GM06990 (cell line): ENCODE results near the gene RALGPS2.

Experiments
- DNase-seq: peaks from one replicate; pipeline ENCODE4 v3.0.0-alpha.2; 2011; ENCODE audit not compliant: insufficient read length; ENCODE audit errors: extremely low read depth
- H3K27me3 ChIP-seq: replicated peaks from 2 replicates; pipeline ENCODE4 v1.6.0; 2011; ENCODE audit warnings: low read length; ENCODE audit not compliant: control insufficient read depth, insufficient read depth
- H3K36me3 ChIP-seq: 2 replicates; pipeline ENCODE4 v1.5.1; 2011; ENCODE audit warnings: low read length; ENCODE audit not compliant: control insufficient read depth, insufficient read depth
- H3K4me3 ChIP-seq: replicated peaks from 2 replicates; pipeline ENCODE4 v1.5.1; 2011; ENCODE audit warnings: low read depth, mild to moderate bottlenecking, control low read depth, low read length
- TF ChIP-seq, protein P1 (sequence below): IDR thresholded peaks from 2 replicates; pipeline ENCODE4 v1.5.1; 2011; ENCODE audit warnings: low read length, control low read depth, mild to moderate bottlenecking, inconsistent platforms; ENCODE audit not compliant: insufficient read depth, poor library complexity, severe bottlenecking

Gene RALGPS2

DNA sequence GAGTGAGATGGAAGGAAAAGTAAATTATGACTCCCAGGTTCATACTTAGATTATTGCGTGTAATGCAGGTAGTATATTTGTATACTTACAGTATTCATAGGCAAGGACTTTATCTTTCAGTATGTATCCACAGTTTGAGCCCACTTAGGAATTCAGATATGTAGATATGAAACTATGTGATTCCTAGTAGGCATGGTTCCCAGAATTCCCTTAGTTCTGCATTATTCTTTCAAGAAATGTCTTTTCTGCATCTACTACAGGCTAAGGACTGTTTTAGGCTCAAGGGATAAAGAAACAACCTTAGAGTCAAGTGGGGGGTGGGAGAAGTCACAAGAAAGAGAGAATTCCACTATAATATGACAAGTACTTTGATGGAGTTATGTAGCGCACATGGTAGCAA lies 132.1 kb downstream of the RALGPS2 start:
- TF ChIP-seq, protein P1, sequence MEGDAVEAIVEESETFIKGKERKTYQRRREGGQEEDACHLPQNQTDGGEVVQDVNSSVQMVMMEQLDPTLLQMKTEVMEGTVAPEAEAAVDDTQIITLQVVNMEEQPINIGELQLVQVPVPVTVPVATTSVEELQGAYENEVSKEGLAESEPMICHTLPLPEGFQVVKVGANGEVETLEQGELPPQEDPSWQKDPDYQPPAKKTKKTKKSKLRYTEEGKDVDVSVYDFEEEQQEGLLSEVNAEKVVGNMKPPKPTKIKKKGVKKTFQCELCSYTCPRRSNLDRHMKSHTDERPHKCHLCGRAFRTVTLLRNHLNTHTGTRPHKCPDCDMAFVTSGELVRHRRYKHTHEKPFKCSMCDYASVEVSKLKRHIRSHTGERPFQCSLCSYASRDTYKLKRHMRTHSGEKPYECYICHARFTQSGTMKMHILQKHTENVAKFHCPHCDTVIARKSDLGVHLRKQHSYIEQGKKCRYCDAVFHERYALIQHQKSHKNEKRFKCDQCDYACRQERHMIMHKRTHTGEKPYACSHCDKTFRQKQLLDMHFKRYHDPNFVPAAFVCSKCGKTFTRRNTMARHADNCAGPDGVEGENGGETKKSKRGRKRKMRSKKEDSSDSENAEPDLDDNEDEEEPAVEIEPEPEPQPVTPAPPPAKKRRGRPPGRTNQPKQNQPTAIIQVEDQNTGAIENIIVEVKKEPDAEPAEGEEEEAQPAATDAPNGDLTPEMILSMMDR: no peak
- DNase-seq: no peak
- H3K4me3 ChIP-seq: no peak overlapping the region
- H3K27me3 ChIP-seq: no peaks in the 10 kb centered on the region
- no peaks in the 10 kb centered on the region for H3K36me3 ChIP-seq

DNA sequence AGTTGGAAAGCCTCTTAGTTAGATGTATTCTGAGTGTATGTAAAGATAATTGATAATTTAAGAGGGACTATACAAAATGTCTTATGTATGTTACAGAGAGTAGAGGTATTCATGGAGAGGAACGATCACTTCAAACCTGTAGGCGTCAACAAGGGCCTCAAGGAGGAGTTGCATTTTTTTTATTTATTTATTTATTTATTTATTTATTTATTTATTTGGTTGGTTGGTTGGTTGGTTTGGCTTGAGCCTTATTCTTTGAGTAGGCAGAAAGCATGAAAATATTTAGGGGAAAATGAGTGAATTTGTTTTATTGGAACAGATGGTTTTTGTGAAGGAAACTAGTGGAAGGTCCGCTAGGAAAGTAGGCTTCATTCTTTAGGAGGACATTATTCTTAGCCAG lies 137.4 kb downstream of the RALGPS2 start:
- Histone ChIP-seq H3K27me3 (no peaks in the 10 kb centered on the region), H3K4me3 (no peak overlapping the region), H3K36me3 (no peaks in the 10 kb centered on the region)
- TF ChIP-seq, protein P1: no peak
- DNase-seq: no peak

DNA sequence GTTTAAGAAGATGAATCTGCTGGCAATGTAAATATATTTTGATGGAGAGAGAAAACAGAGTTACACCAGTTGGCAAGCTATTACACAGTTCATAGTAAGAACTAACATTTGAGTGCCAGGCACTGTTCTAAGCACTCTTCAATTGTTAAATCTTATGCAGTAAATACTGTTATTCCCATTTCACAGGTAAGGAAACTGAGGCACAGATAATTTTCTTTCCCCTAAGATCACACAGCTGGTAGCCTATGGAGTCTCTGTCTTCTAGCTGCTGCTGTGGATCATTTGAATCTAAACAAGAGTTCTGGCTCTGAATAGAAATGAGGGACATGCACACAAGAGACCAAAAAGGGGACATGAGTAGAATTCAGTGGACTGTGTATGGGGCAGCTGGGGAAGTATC lies 137.8 kb downstream of the RALGPS2 start:
- DNase-seq: no peak
- Histone ChIP-seq H3K36me3 (no peaks in the 10 kb centered on the region), H3K4me3 (no peak overlapping the region), H3K27me3 (no peaks in the 10 kb centered on the region)
- TF ChIP-seq, protein P1: no peak

DNA sequence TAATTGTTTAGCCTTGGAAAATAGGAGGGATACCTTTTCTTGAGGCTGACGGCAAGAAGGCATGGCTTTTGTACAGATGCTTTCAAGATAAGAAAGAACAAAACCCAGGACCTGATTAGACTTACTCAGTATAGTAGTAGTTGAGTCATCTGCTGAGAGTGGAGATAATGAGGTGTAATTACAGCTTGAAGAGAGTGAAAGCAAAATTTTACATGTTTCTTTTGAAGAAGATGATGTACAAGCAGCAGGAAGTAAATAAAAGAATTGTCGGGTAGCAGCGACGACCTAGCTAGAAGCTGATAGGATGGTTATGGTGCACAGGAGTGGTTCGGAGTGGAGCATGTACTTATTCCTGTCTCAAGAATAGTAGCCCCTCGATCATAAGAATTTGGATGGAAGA lies 139.3 kb downstream of the RALGPS2 start:
- Histone ChIP-seq H3K36me3 (no peaks in the 10 kb centered on the region), H3K4me3 (no peak overlapping the region), H3K27me3 (no peaks in the 10 kb centered on the region)
- TF ChIP-seq, protein P1: no peak
- no peak for DNase-seq

DNA sequence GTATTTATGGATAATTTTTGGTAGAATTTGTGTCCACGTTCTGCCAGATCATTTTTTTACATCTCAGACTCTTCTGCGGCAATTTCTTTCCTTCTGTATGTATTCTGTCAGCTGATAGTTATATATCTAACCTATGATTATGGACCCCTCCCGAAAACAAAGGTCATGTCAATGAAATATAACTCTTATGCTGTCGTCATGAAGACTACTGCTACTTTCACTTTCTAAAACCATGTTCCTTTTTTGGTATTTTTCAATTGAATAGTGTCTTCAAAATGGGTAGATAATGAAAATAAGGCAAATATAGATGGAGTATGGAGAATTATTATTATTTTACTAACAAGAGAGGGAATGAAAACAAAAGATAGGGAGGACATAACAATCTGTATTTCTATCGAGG lies 142.6 kb downstream of the RALGPS2 start:
- Histone ChIP-seq H3K36me3 (no peaks in the 10 kb centered on the region), H3K27me3 (no peaks in the 10 kb centered on the region), H3K4me3 (no peak overlapping the region)
- TF ChIP-seq, protein P1: no peak
- no peak for DNase-seq

DNA sequence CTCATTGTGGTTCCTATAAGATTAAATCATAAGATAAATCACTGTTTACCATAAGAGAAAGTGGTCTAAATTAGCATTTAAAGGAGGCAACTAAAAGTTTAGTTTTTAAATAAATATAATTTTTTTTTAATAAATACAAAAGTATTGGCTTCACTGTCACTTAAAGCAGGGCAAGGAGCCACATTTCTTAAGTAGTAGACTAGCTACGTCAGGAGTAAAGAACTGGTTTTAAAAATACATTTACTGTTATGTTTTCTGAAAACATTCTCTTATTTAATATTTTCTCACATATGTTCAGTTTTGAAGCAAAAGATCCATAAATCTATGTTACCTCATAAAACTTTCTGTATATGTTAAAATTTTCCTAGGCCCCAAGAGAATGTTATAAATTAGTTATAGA lies 143.7 kb downstream of the RALGPS2 start:
- no peak overlapping the region for H3K4me3 ChIP-seq
- no peaks in the 10 kb centered on the region for H3K36me3 ChIP-seq
- no peaks in the 10 kb centered on the region for H3K27me3 ChIP-seq
- DNase-seq: no peak
- TF ChIP-seq, protein P1: no peak
